HepG2 (cell line): ENCODE measurements around the gene SIRT7. TPM values are rescaled to one million over a fixed set of nuclear protein-coding genes. Genes with fewer than 3 reads are reported as not detected.

Experiments
- ASH2L ChIP-seq: fragments of 300-600, 200-600 bp; sonication (generic); IDR thresholded peaks from 2 replicates; pipeline ENCODE4 v1.7.0; 2017; ENCODE audit warnings: low read depth, mild to moderate bottlenecking, moderate library complexity, mixed read lengths, low read length; ENCODE audit not compliant: insufficient read length
- ATF3 ChIP-seq: sonication (generic); formaldehyde crosslinking; IDR thresholded peaks from 2 replicates; pipeline ENCODE4 v1.4.0; 2020; ENCODE audit warnings: missing genetic modification reagents
- ATF5 ChIP-seq: sonication (generic); formaldehyde crosslinking; IDR thresholded peaks from 2 replicates; pipeline ENCODE4 v1.4.0; 2020; ENCODE audit warnings: mild to moderate bottlenecking, low read depth, missing genetic modification reagents
- CBFB ChIP-seq: sonication (generic); formaldehyde crosslinking; IDR thresholded peaks from 2 replicates; pipeline ENCODE4 v1.4.0; 2020; ENCODE audit warnings: missing genetic modification reagents
- CCDC6 ChIP-seq: sonication (generic); formaldehyde crosslinking; IDR thresholded peaks from 2 replicates; pipeline ENCODE4 v1.8.1; 2022; ENCODE audit warnings: mild to moderate bottlenecking, missing genetic modification reagents, moderate library complexity
- CHCHD3 ChIP-seq: sonication (generic); formaldehyde crosslinking; IDR thresholded peaks from 2 replicates; pipeline ENCODE4 v1.8.0; 2022; ENCODE audit warnings: mild to moderate bottlenecking, missing genetic modification reagents, moderate library complexity
- DNMT1 ChIP-seq: sonication (generic); formaldehyde crosslinking; IDR thresholded peaks from 2 replicates; pipeline ENCODE4 v1.5.1; 2020; ENCODE audit warnings: mild to moderate bottlenecking, missing genetic modification reagents
- FLYWCH1 ChIP-seq: sonication (generic); formaldehyde crosslinking; IDR thresholded peaks from 2 replicates; pipeline ENCODE4 v1.8.1; 2023; ENCODE audit warnings: mild to moderate bottlenecking, missing genetic modification reagents
- FOXO1 ChIP-seq: sonication (generic); formaldehyde crosslinking; IDR thresholded peaks from 2 replicates; pipeline ENCODE4 v1.4.0; 2020; ENCODE audit warnings: missing genetic modification reagents
- GMEB1 ChIP-seq: sonication (generic); formaldehyde crosslinking; IDR thresholded peaks from 2 replicates; pipeline ENCODE4 v1.5.1; 2020; ENCODE audit warnings: missing genetic modification reagents, mild to moderate bottlenecking, borderline replicate concordance
- HDAC1 ChIP-seq: sonication (generic); formaldehyde crosslinking; IDR thresholded peaks from 2 replicates; pipeline ENCODE4 v1.5.1; 2020; ENCODE audit warnings: mild to moderate bottlenecking, missing genetic modification reagents
- HOXA5 ChIP-seq: sonication (generic); formaldehyde crosslinking; IDR thresholded peaks from 2 replicates; pipeline ENCODE4 v1.4.0; 2020; ENCODE audit warnings: missing genetic modification reagents
- MYNN ChIP-seq: sonication (generic); formaldehyde crosslinking; IDR thresholded peaks from 2 replicates; pipeline ENCODE4 v1.4.0; 2020; ENCODE audit warnings: mild to moderate bottlenecking, low read depth, missing genetic modification reagents
- NFIC ChIP-seq: IDR thresholded peaks from 2 replicates; pipeline ENCODE4 v1.6.1; 2012; ENCODE audit warnings: mild to moderate bottlenecking, low read length, inconsistent platforms
- ONECUT2 ChIP-seq: sonication (generic); formaldehyde crosslinking; IDR thresholded peaks from 2 replicates; pipeline ENCODE4 v1.4.0; 2020; ENCODE audit warnings: missing genetic modification reagents
- PAF1 ChIP-seq: IDR thresholded peaks from 2 replicates; pipeline ENCODE4 v1.6.1; 2016; ENCODE audit warnings: missing genetic modification reagents, missing compliant biosample characterization
- POLR2AphosphoS5 ChIP-seq: IDR thresholded peaks from 2 replicates; pipeline ENCODE4 v1.6.1; 2012; ENCODE audit warnings: low read depth, low read length
- RELA ChIP-seq: sonication (generic); formaldehyde crosslinking; IDR thresholded peaks from 2 replicates; pipeline ENCODE4 v1.4.0; 2020; ENCODE audit warnings: missing genetic modification reagents
- REXO4 ChIP-seq: sonication (generic); formaldehyde crosslinking; IDR thresholded peaks from 2 replicates; pipeline ENCODE4 v1.8.0; 2022; ENCODE audit warnings: missing genetic modification reagents, mild to moderate bottlenecking, borderline replicate concordance
- RNF219 ChIP-seq: sonication (generic); formaldehyde crosslinking; IDR thresholded peaks from 2 replicates; pipeline ENCODE4 v1.5.0; 2020; ENCODE audit warnings: mild to moderate bottlenecking, missing genetic modification reagents
- SMAD1 ChIP-seq: sonication (generic); formaldehyde crosslinking; IDR thresholded peaks from 2 replicates; pipeline ENCODE4 v1.4.0; 2020; ENCODE audit warnings: missing genetic modification reagents, low read depth, mild to moderate bottlenecking, borderline replicate concordance
- ZFX ChIP-seq: sonication (generic); formaldehyde crosslinking; IDR thresholded peaks from 2 replicates; pipeline ENCODE4 v1.4.0; 2020; ENCODE audit warnings: mild to moderate bottlenecking, low read depth, missing genetic modification reagents, moderate library complexity
- ZNF33A ChIP-seq: sonication (generic); formaldehyde crosslinking; IDR thresholded peaks from 2 replicates; pipeline ENCODE4 v1.5.1; 2020; ENCODE audit warnings: missing genetic modification reagents, mild to moderate bottlenecking, moderate library complexity, borderline replicate concordance
- ZNF501 ChIP-seq: sonication (generic); formaldehyde crosslinking; IDR thresholded peaks from 2 replicates; pipeline ENCODE4 v1.5.1; 2020; ENCODE audit warnings: mild to moderate bottlenecking, moderate library complexity, missing genetic modification reagents
- ZNF713 ChIP-seq: sonication (generic); formaldehyde crosslinking; IDR thresholded peaks from 2 replicates; pipeline ENCODE4 v1.4.0; 2020; ENCODE audit warnings: mild to moderate bottlenecking, missing genetic modification reagents
- polyA plus RNA-seq, 8 experiments: library from polyadenylated mRNA; depleted of rRNA in 3 of 8; stranded (reverse) in 7 of 8; unstranded in 1 of 8; fragments of >200 nt; fragmentation: Illumina TruSeq in 4 of 8; extraction: Trizol in 4 of 8; gene quantifications; 2 replicates each; pipeline versions ENCODE4 v1.2.1 to v1.2.3, GENCODE V29; 2011 to 2016; ENCODE audit warnings: low read depth in 4 of 8, missing spikeins in 1 of 8, mixed read lengths in 1 of 8; ENCODE audit not compliant: insufficient read depth in 1 of 8
- total RNA-seq, 5 experiments: library from RNA; depleted of rRNA; stranded (reverse); fragments of >200 nt; fragmentation: Illumina TruSeq; extraction: Trizol; gene quantifications; 2 replicates each; pipeline ENCODE4 v1.2.3, GENCODE V29; 2016; ENCODE audit warnings: low read depth in 1 of 5

Gene SIRT7
- total and polyA plus RNA-seq, 2 of the 13 experiments (the other 11 are each of a cell fraction or from before 2014, with no cell fraction given), result 8.3 to 24.8 TPM

GRCh38 chr17:81867991-81868673 lies 49.8 kb downstream of the SIRT7 start (continued):
- TF ChIP-seq SMAD1 (CRISPR knock-in tag), result 0 out of 2 replicates have a peak, but pooled peaks have one; percentile 24
- TF ChIP-seq ATF5 (CRISPR knock-in tag), result 0 out of 2 replicates have a peak, but pooled peaks have one; percentile 25
- 0 out of 2 replicates have a peak, but pooled peaks have one; percentile 23 for TF ChIP-seq CCDC6 (CRISPR knock-in tag)
- TF ChIP-seq ASH2L, result no peak
- TF ChIP-seq ONECUT2, result no peak
- TF ChIP-seq CHCHD3 (CRISPR knock-in tag), result peak; percentile 42; the same call in 1 of the 2 replicates
- TF ChIP-seq NFIC, result peak; percentile 19; the same call in 1 of the 2 replicates
- no peak for TF ChIP-seq ATF3 (CRISPR knock-in tag)
- no peak for TF ChIP-seq FOXO1 (CRISPR knock-in tag)
- TF ChIP-seq HOXA5 (CRISPR knock-in tag), result no peak; the same call in 1 of the 2 replicates
- TF ChIP-seq GMEB1 (CRISPR knock-in tag), result 0 out of 2 replicates have a peak, but pooled peaks have one; percentile 11
- peak; percentile 32 for TF ChIP-seq POLR2AphosphoS5
- TF ChIP-seq ZNF501, result peak; percentile 11; the same call in 1 of the 2 replicates
- TF ChIP-seq ZNF713 (CRISPR knock-in tag), result no peak
- TF ChIP-seq REXO4, result peak; percentile 89; the same call in 1 of the 2 replicates
- TF ChIP-seq RELA (CRISPR knock-in tag), result no peak
- TF ChIP-seq RNF219 (CRISPR knock-in tag), result no peak
- peak; percentile 41; the same call in 1 of the 2 replicates for TF ChIP-seq MYNN (CRISPR knock-in tag)
- no peak for TF ChIP-seq CBFB (CRISPR knock-in tag)
- 0 out of 2 replicates have a peak, but pooled peaks have one; percentile 39 for TF ChIP-seq FLYWCH1 (CRISPR knock-in tag)
- TF ChIP-seq ZNF33A (CRISPR knock-in tag), result 0 out of 2 replicates have a peak, but pooled peaks have one; percentile 11
- TF ChIP-seq HDAC1, result no peak
- peak; percentile 39; the same call in 1 of the 2 replicates for TF ChIP-seq ZFX
- TF ChIP-seq PAF1 (CRISPR knock-in tag), result peak; percentile 91; the same call in 1 of the 2 replicates
- TF ChIP-seq DNMT1 (CRISPR knock-in tag), result peak; percentile 9; the same call in 1 of the 2 replicates
